ENCODE data around the gene PIK3R6.

Gene PIK3R6

GRCh38 chr17:8877984-8878383, 10.5 kb upstream of the PIK3R6 start:
- TF ChIP-seq NFIC (IDR thresholded peaks at IDR 0.05) (no peak), RAD21 (IDR thresholded peaks at IDR 0.05; ENCODE audit: low read depth) (no peak), TCF12 (IDR thresholded peaks at IDR 0.05; ENCODE audit: low read depth) (no peak), REST (IDR thresholded peaks at IDR 0.05; ENCODE audit: low read depth) (no peak), FOXM1 (IDR thresholded peaks at IDR 0.05; ENCODE audit: borderline replicate concordance, low read depth) (no peak), CREB1 (IDR thresholded peaks at IDR 0.05; ENCODE audit: low read depth) (no peak), EP300 (IDR thresholded peaks at IDR 0.05; ENCODE audit: borderline replicate concordance) (no peak), ZBTB7A (IDR thresholded peaks at IDR 0.05; ENCODE audit: low read depth) (no peak), MAX (IDR thresholded peaks at IDR 0.05) (no peak), EGR1 (IDR thresholded peaks at IDR 0.05) (no peak), YY1 (IDR thresholded peaks at IDR 0.05; ENCODE audit: low read depth) (no peak), TEAD4 (IDR thresholded peaks at IDR 0.05) (no peak), TAF1 (IDR thresholded peaks at IDR 0.05; ENCODE audit: low read depth) (no peak), USF1 (IDR thresholded peaks at IDR 0.05) (no peak), CEBPB (IDR thresholded peaks at IDR 0.05) (no peak)

GRCh38 chr17:8875957-8876356, 8.5 kb upstream of the PIK3R6 start:
- TF ChIP-seq RAD21 (IDR thresholded peaks at IDR 0.05; ENCODE audit: low read depth) (no peak), YY1 (IDR thresholded peaks at IDR 0.05; ENCODE audit: low read depth) (no peak), TEAD4 (IDR thresholded peaks at IDR 0.05) (no peak), USF1 (IDR thresholded peaks at IDR 0.05) (no peak), NFIC (IDR thresholded peaks at IDR 0.05) (no peak), EP300 (IDR thresholded peaks at IDR 0.05; ENCODE audit: borderline replicate concordance) (no peak), CEBPB (IDR thresholded peaks at IDR 0.05) (no peak), TCF12 (IDR thresholded peaks at IDR 0.05; ENCODE audit: low read depth) (no peak), MAX (IDR thresholded peaks at IDR 0.05) (no peak), TAF1 (IDR thresholded peaks at IDR 0.05; ENCODE audit: low read depth) (no peak), CREB1 (IDR thresholded peaks at IDR 0.05; ENCODE audit: low read depth) (no peak), ZBTB7A (IDR thresholded peaks at IDR 0.05; ENCODE audit: low read depth) (no peak)

- TF ChIP-seq CEBPB (IDR thresholded peaks at IDR 0.05), result no peak
Observed at GRCh38 chr17:8875436-8875835, 8.0 kb upstream of the PIK3R6 start.

GRCh38 chr17:8873801-8874715, 6.6 kb upstream of the PIK3R6 start:
- TF ChIP-seq TCF12 (IDR thresholded peaks at IDR 0.05; ENCODE audit: low read depth), result no peak
- TF ChIP-seq CEBPB (IDR thresholded peaks at IDR 0.05), result no peak
- TF ChIP-seq EP300 (IDR thresholded peaks at IDR 0.05; ENCODE audit: borderline replicate concordance), result no peak
- no peak for TF ChIP-seq REST (IDR thresholded peaks at IDR 0.05; ENCODE audit: low read depth)
- no peak for TF ChIP-seq NFIC (IDR thresholded peaks at IDR 0.05)
- TF ChIP-seq YY1 (IDR thresholded peaks at IDR 0.05; ENCODE audit: low read depth), result no peak
- no peak for TF ChIP-seq EGR1 (IDR thresholded peaks at IDR 0.05)
- no peak for TF ChIP-seq MAX (IDR thresholded peaks at IDR 0.05)
- no peak for TF ChIP-seq TAF1 (IDR thresholded peaks at IDR 0.05; ENCODE audit: low read depth)
- no peak for TF ChIP-seq TEAD4 (IDR thresholded peaks at IDR 0.05)
- TF ChIP-seq USF1 (IDR thresholded peaks at IDR 0.05), result no peak
- no peak for TF ChIP-seq CREB1 (IDR thresholded peaks at IDR 0.05; ENCODE audit: low read depth)
- no peak for TF ChIP-seq RAD21 (IDR thresholded peaks at IDR 0.05; ENCODE audit: low read depth)
- no peak for TF ChIP-seq ZBTB7A (IDR thresholded peaks at IDR 0.05; ENCODE audit: low read depth)

Data from Ishikawa (cell line).